HCEC 1CT (cell line): Measurements from ENCODE around the gene BMI1.

Source experiments
- DNase-seq: peaks from one replicate; pipeline ENCODE4 v3.0.0-alpha.2; 2017

BMI1 gene

DNA sequence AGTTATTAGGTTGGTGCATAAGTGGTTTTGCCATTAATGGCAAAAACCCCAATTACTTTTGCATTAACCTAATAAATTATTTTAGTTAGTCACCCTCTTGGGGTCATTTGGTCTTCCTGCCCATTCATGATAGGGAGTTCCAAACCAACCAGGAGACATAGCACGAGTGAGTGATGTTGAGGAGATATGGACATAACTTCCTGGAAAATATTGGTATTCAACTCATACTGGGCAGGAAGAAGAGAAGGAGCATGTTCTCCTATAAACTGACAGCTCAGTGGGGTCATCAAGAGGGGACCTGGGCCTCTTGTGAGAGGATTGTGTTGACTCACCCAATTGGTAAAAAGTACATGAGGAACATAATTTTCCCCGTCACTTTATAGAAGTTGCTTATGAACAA, 48.1 kb downstream of the BMI1 start:
- DNase-seq: no peak

DNA sequence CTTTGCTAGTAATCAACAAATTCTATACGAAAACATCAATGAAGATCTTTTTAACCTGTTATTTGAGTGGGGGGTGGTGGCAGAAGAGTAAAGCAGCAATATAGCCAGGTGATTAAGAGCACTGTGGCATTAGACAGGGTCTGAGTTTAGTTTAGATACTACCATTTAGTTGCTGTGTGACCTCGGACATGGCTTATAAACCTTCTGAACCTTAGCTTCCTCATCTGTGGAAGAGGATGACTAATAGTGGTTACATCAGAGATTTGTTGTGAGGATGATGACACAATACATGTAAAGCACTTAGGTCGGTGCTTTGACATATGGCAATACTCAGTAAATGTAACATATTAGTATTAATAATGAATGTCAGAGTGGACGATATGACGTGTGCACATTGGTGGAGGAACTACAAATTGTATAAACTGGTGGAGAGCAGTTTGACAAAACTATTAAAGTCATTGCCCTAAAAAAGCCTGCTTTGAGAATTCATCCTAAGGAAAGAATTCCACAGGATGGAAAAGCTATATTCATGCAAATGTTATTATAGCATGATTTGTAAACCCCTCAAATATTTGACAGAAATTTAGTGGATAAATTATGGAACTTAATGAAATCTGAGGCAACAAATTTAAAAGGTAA, 48.7 kb downstream of the BMI1 start:
- peak; percentile 72 for DNase-seq

DNA sequence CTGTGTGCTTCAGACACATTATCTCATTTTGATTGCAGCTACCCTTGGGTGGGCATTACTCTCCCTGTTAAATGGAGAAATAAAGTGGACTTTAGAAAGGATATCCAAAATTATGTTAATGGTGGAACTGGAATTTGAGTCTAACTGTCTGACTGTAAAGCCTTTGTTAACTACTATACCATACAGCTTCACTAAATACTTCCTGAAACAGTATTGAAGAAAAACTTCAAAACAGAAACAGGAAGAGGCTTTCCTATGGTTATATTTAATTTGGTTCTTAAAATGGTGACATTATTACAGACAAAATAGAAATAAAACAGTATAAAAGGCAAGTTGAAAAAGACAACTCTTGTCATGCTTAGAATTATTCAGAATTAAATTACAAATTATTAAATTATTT, 49.4 kb downstream of the BMI1 start:
- no peak for DNase-seq

DNA sequence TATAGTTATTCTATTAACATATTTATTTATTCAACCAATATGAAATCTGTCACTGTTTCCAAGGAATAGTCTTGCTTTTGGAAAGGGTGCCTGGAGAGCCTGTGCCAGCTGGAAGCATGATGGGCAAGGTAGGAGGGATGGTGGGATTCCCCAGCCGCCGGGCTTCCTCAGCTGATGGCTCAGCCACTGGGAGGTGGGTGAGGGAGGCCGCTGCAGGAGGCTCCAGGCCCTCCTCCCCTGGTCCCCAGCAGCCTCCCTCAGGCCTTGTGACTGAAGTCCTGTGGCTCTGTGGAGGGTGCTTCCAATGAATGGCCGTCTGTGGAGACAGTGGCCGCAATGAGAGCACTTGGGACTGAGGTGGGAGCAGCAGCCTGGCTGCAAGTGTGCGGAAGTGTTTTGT, 51.4 kb downstream of the BMI1 start:
- no peak for DNase-seq

DNA sequence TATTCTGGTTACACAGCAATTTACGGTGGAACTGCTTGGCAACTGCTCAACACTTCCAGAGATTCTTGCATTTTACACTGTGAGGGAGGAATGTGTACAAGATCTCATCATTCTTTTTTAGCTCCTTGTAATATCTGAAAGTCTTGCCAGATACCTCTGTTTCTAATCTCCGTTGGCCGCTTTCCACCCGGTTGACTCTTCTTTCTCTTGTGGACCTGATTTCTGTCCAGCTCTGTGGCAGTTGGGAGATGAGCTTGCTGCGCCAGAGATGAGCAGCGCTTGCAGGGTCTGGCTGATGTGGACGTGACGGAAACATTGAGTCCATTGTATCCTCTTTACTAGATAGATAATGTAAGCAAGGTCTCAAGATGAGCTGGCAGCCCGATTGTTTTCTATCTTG, 52.0 kb downstream of the BMI1 start:
- no peak for DNase-seq

DNA sequence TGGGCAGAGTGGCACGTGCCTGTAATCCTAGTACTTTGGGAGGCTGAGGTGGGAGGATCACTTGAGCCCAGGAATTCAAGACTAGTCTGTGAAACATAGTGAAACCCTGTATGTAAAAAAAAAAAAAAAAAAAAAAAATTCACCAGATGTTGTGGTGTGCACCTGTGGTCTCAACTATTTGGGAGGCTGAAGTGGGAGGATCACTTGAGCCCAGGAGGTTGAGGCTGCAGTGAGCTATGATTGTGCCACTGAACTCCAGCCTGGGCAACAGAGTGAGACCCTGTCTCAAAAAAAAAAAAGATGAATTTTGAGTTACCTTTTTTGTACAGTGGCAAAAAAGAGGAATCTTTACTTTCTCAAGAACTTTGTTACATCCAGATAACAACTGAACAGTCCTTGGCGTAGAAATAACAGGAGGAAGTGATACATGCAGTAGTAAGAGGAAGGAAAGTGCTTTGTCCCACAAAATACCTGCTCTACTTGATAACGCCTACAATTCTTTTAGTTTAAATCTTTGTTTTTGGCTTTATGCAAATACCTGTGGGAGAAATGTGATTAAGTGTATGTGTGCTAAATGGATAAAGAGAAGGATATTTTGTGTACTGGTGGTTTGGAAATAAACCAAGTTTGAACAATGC, 53.7 kb downstream of the BMI1 start:
- DNase-seq: no peak

DNA sequence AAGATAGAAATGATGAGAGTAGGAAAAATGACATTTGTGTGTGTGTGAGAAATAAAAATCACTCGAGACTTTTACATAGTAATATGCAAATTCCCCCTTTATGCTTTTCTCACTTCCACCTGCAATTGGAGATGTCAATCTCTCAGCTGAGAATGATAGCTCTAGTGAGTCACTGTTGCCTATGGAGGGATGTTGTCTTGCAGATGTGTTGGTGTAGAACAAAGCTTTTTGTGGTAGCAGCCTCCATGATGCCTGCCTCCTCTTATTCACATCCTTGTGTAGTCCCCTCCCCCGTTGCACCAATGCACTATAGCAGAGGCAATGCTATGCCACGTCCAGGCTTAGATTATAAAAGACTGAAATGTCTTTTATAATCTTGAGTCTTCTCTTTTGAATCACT, 58.2 kb downstream of the BMI1 start:
- DNase-seq: no peak
